ENCODE results near the gene STEAP4.
"Not testable (repeated sequence)": the region's sequence is repeated elsewhere in the genome, so short reads cannot be mapped to it uniquely, and the experiment has no call there.

STEAP4 gene

DNA sequence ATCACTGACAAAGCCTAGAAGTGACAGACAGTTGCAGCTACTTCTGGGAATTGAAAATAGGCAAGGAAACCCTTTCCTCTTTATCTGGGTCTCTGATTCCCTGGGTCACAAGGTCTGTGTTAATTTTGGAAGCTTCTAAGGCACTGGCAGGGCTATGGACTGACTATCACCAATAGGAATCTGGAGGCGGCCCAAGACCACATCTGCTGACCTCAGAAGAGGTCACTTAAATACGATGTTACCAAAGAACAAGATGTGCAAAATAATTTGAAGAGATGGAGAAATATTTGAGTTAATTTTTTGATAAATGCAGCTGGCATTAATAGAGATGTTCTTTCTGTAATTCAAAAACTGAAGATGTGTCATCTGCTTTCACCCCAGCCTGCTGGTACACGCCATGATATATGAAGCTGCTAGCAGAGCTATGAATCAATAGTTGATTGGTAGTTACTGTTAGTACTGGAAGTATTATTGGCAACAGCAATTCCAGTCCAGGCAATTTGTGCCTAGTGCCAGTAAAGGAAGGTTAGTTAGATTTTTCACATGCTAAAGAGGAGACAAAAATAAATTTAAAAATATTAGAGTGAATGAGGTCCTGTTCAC, 5.5 kb upstream of the STEAP4 start:
- DNase-seq, result no peak

DNA sequence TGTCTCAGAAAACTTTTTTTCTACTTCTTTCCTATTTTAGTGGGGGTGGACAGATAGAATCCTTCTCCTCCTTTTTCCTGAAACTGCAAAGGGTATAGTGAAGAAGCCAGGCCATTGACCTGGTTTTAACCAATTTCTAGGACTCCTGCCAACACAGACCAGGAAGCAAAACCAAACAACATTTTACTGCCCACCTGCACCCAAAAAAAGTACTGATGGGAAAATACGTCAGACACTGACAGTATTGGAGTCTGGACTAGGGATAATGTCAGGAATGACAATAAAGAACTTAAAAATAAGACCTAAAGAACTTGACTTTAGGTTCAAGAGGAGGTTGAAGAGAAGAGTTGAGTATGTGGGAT, 5.0 kb upstream of the STEAP4 start:
- DNase-seq, result no peak

DNA sequence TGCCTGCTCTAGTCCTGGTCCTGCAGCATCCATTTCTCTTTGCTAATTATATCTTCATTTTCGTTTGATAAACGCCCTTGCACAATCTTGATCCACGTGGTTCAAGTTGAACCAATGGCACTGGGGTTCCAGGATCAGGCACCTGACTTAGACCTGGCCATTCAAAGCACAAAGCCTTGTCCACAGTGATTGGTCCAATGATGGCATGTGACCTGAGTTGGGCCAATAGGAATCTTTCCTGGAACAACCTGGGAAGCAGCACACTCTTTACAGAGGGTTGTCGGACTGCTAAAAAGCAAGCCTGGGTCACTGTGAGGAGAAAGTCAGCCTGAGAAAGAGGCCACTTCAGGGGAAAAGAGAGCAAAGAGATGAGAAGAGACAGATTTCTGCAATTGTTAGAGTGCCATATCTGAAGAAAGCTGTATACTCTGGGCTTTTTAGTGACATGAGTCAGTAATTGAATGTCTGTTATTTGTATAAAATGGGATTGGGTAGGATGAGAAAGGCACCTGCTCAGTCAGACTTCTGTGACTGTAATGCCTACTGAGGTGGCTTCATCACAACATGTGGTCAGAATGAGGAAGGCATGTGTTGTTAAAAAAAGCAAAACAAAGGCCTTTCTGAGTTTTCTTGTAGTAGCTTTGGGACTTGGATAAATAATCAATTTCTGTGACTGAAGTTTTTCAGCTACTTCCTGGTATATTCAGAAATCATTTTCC, 4.4 kb upstream of the STEAP4 start:
- DNase-seq, result no peak

DNA sequence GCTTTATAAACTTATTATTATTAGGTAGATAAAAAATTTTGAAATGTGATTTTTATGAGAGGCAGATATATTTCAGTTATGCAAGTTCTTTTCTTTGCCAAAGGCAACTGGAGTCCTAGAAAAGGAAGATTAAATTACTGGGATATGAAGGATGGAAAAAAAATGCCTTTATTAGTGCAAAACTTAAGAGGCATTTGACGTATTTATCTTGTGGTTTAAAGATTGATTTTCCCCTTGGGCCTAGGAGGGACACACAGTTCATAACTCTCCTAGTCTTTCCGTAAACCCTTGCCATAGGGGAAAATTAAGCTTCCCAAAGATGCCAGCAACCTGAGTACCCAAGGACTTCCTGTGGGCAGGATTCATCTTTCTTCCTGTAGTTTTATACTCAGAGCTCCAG, 3.1 kb upstream of the STEAP4 start:
- no peak for DNase-seq

DNA sequence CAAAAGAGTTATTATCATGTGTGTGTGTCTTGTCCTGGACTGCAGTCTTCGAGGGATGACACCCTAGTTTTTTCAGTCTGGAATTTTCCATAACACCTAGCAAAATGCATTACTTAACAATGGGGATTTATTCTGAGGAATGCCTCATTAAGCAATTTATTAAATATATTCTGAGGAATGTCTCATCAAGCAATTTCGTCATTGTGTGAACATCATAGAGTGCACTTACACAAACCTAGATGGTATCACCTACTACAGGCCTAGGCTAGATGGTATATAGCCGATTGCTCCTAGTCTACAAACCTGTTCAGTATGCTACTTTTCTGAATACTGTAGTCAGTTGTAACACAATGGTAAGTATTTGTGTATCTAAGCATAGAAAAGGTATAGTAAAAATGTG, 1.1 kb upstream of the STEAP4 start:
- no peak for DNase-seq

DNA sequence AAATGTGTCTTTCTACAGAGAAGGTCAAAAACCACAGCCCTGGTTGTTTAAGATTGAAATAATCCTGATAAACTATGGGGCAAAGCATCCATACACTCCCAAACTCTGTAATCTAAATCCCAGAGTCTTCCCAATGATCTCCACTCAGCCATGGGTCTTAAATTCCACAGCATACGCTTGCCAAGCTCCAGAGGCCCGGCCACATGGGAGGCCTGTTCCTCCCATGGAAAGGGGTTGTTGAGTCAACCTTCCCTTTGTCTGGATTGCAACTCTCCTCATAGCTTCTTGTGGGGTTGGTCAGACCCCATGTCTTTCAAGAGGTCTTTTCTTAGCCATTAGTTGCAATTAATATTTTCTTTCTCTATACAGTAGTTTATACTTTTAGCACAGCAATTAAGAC, 718 bp upstream of the STEAP4 start:
- DNase-seq, result no peak

DNA sequence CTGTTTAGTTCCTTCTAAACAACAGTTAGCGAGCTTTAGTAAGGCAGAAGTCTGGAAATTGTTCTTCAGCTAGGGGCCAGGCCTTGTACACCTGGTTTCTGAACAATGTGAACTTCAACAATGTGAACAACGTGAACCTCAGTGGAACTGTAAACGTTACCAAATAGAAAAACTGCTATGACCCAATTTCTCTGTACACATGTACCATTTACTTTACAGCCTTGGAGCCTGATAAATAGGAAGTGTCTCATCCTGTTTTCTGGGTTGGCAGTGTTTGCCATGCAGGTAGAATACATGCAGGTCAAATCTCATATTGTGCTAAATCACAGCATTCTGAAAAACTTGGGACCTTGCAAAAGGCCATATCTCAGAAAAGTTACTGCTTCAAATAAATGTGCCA, 1.6 kb downstream of the STEAP4 start:
- no peak for DNase-seq

DNA sequence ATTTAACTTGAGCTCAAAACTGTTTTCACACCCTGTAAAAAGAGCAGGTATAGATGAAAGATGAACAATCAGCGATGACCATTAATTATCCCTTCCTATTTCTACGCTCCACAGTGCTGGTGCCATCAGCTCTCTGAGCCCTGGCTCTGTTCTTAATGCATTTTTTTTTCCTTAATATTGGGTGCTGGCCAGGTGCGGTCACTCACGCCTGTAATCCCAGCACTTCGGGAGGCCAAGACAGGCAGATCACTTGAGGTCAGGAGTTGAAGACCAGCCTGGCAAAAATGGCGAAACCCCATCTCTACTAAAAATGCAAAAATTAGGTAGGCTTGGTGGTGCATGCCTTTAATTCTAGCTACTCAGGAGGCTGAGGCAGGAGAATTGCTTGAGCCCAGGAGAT, 4.2 kb downstream of the STEAP4 start:
- no peak for DNase-seq

DNA sequence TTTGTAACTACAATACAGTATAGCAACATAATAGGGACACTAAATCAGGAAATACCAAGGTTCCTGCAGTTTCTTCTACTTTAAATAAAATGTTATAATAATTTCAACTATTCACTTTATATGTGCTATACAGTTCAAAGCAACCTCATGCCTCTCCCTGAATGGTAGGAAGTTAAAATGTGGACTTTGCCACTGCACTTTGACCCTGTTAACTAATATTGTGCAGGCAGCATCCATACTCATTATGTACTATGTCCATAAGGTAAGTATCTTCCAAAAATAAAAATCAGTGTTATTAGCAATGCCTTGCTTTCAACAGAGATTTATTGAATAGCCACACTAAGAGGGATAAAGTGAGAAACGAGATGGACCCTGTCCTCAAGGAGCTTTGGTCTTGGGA, 4.8 kb downstream of the STEAP4 start:
- no peak for DNase-seq

DNA sequence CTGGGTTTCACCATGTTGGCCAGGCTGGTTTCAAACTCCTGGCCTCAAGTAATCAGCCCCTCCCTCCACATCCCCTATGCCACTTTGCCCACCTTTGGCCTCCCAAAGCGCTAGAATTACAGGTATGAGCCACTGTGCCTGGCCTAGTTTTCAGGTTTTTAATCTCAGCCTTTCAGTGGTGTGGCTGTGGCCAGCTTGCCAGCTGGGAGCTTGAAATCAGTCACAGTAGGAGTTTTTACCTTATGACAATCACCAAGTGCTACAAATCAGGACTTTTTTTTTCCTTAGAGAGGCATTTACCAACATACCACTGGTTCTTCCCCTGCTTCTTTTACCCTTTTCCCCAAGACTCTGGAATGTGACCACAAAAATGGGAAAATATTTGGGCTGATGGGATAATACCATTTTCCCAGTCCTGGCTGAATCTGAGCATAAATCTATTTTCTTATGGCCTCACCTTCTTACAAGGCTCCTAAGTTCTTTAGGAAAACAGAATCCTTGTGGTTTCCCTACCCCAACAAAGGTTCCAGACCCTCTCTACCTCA, 6.2 kb downstream of the STEAP4 start:
- no peak for DNase-seq

DNA sequence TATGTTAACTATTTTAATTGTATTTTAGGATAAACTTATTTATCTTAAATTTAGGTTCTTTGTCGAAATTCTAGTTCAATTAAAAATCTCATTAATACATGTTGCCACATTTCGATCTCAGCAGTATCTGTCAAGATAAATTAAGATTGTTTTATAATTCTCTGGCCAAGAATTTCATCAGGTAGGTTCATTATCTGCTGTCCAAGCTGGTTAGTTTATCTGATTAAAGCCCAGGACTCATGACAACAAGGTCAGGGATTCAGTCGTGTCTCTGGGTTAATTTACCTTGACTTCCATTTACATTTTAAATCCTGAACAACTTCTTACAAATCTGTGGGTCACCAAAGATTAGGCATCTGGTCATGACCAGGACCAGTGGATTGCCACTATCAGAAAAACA, 7.6 kb downstream of the STEAP4 start:
- no peak for DNase-seq

DNA sequence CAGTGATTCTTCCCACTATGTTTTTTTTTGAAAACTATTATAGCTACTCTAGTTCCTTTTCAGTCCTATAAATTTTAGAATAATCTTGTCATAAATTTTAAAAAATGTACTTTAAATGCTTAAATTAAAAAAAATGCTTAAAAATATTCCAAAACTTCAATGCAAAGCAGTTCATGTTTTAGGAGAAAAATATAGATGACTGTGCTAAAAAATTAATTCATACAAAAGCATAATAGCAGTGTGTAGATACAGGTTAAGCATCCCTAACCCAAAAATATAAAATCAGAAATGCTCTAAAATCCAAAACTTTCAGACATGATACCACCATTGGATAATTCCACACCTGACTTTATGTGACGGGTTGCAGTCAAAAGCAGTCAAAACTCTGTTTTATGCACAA, 12.8 kb downstream of the STEAP4 start:
- no peak for DNase-seq

DNA sequence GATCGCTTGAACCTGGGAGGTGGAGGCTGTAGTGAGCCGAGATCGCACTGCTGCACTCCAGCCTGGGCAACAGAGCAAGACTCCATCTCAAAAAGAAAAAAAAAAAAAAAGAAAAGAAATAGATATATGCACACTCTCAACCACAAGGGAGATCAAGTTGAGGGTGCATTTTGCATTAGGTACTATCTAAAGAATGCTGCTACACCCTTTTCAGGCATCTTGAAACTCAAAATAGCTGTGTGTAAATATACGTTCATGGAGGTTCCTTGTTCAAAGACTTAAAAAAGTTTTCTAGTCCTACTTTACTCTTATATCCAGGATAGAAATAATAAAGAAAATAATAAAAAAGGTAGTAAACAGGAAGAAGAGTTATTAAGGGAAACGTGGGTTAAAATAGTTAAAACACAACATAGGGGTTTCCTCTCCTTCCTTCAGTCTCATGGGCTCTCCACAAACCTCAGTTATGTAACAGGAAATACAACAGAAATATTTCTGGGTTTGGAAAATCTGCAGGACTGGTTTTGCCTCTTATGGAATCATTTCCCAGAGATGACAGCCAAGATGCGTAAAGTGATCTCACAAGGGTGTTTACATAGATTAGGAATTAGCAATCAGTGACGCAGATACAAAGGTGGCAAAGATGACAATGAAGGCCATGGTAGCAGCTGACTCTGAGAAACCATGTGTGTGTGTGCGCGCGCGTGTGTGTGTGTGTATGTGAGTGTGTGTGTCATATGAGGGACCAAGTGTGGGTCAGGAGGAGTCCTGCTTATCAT, 15.1 kb downstream of the STEAP4 start:
- no peak for DNase-seq

DNA sequence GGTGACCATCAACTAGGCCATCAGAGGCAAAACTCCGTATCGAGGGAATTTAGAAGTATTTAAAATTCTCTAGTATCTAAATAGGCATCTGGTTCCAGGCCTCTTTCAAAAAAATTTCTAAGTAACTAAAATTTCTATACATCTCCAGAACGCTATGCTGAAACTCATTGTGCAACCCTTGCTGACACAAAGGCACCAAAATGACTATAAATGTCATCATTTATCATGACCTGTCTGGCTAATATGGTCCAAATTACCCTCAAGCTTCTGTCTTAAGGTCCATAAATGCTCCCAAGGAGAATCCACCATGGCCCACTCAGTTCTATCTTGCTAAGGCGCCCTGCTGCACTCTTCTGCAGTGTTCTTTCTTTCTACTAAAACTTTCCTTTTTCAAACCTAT, 16.2 kb downstream of the STEAP4 start:
- no peak for DNase-seq

DNA sequence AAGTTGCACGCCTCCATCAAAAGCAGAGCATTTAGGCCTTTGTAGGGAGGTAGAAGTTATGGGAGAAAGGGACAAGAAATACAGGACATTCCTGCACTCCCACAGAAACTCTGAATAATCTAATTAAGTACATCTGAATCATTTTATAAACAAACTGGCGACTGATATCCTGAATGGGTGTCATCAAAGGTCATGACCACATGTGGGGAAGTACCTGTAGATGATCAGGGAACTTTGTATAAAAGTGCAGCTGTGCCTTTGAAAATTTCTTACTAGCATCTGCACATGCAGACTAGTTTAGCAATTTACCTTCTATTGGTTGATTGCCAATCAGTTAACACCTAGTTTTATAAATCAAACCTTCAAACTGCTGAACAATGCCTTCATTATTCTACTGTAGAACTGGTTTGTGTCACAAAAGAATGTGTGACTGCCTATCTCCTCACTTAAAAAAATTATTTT, 17.1 kb downstream of the STEAP4 start:
- DNase-seq, result no peak

DNA sequence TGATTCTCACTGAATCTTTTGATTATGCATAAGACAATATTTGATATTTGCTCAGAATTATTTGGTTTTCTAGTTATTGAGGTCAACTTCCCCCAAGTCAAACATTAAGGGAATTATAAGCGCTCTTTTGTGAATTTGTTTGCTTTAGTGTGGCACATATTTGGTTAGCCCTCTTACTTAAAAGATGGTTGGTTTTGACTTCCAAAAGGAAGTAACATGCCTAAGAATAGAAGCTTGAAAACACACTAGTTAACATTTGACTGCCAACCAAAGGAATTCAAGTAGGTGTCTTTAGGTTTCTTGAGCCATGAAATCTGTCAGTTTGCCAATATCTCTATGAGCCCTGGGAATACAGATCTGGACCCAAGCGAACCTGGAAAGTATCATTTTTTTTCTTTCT, 24.9 kb downstream of the STEAP4 start:
- DNase-seq, result no peak

DNA sequence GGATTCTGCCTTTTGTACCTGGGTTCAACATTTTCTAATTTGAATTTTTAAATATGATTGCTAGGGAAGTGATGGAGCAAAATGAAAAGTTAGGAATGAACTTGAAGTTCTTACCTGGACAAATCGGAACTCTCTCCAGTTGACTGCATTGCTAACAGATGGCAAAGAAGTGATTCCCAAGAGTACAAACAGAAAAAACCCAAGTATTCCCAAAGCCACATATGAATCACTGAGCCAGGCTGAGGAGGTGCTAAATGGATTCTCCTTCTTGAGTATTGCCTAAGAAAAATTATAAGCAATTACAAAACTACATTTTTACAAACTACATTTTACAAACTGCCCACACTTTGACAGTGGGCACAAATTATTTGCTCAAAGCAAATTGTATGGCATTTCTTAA, 25.9 kb downstream of the STEAP4 start:
- no peak for DNase-seq

DNA sequence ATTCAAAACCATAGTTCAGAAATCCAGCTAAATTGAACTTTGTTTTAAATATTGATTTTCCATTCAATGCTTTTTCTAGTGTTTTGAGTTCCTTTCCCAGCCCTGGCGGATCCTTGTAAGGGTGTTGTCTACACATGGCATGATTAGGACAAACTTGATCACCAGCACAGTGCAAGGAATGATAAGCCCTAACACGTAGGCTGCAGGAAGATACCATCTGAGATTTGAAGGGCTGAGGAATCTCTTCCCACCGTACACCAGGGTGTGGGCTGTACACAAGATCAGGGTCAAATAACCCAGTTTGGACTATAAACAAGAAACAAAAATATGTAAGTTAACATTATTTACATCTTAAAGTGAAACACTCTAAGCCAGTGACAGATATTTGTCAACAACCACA, 27.4 kb downstream of the STEAP4 start:
- DNase-seq, result no peak

DNA sequence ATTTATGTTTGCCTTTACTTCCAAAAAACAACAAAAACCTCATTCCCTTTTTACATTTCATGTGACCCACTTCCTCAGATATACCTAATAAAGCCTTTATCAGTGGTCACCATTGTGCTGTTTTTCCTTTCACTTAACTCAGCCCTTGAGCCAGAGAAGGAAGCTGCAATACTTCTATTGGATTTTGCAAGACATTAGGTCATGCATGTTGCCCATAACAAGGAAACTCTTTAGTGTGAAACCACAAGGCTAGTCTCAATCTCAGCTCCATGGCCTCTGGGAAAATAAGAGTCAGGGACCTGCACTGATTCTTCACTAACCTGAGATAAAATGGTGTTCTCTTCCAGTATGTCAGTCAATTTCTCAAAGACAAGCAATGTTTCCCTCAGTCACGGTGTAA, 27.8 kb downstream of the STEAP4 start:
- DNase-seq, result no peak

DNA sequence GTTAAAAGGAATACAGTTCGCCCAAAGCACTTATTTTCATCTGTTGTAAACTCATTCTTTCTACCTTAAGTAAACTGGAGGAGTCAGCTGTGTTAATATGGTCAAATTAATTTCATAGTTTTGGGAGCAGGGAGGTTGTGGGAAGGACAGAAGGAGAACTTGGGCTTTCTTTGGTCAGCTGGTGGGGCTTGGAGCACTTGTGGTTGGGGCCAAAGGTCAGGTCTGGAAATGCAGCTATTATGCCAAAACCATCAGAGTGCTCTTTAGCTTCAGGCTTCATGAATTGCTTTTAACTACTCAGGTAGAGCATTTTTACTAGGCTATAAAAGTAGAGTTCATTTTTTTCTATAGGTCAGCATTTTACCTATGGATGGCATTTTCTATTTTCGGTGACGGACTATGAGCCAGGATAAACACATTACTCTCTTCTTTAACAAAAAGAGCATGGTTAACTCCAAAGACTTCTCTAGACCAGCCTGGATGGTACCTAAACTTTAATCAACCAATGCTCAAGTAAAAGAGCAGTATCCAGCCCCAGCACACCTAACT, 30.0 kb downstream of the STEAP4 start:
- DNase-seq, result no peak

DNA sequence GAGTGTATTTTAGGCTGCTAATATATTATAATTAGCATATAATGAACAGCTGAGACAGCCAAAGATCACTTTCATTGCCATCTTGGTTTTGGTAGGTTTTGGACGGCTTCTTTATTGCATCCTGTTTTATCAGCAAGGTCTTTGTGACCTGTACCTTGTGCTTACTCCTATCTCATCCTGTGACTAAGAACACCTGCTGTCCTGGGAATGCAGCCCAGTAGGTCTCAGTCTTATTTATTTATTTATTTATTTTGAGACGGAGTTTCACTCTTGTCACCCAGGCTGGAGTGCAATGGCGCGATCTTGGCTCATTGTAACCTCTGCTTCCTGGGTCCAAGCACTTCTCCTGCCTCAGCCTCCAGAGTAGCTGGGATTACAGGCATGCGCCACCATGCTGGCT, 31.8 kb downstream of the STEAP4 start:
- DNase-seq, result not testable (repeated sequence)

DNA sequence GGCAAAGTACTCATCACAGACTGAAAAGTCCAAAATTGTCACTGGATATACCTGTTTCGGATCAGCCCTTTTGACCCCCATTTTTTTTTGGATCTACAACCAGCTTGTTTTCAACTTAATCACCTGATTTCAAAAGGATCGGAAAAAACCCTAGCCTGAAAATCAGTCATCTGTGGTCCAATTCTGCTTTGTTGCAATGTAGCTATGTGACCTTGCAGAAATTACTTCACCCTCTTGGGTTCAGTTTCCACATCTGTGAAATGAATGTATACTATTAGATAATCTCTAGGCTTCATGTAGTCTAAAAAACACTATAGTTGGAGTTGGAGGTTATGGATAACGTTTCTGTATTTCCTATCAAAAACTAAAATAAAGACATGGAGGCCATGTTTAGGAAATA, 37.1 kb downstream of the STEAP4 start:
- no peak for DNase-seq

DNA sequence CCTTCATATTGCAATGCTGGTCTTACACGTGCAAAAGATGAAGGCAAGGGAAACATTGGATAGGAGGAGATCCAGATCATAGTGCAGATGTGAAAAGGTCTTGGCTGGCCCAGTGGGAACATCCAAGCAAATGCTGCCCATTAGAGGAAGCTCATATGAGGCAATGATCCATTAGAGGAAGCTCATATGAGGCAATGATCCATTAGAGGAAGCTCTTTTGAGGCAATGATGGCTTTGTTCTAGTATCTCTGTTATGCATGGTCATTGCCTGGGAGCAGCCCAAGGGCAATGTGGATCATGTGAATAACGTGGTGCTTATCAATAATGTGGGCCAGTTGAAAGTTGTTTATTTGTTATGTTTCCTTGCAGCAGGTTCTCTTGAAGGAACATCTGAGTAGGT, 37.8 kb downstream of the STEAP4 start:
- no peak for DNase-seq

DNA sequence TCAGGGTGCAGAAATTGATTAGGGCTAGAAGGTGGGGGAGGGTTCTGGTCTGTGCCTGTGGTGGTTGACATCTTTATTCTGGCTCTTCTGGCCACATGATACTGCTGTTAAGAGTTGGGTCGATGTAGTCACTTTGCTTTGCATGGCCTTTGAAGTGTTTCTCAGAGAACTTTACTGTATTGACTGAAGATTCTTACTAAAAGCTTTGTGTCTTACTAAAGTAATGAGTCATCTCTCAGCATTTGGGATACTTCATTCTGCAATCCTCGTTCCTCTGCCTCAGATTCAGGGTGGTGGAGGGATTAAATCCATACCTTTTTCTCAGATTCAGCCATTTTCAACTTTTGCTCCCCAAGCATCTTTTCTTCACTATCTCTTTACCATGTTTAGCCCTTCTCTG, 38.6 kb downstream of the STEAP4 start:
- DNase-seq, result no peak

Measured in activated CD4-positive, alpha-beta T cell treated with anti-CD3 and anti-CD28 coated beads for 1 hour (primary cell).